HG03139 (cell line): ENCODE data around the gene ZCCHC17.
"Not testable (repeated sequence)": the region's sequence is repeated elsewhere in the genome, so short reads cannot be mapped to it uniquely, and the experiment has no call there.

Experiments
- ATAC-seq: cut with Tn5 transposase; IDR thresholded peaks from one replicate; pipeline ENCODE4 v1.9.1; 2021; ENCODE audit not compliant: unreplicated experiment

ZCCHC17 gene

DNA sequence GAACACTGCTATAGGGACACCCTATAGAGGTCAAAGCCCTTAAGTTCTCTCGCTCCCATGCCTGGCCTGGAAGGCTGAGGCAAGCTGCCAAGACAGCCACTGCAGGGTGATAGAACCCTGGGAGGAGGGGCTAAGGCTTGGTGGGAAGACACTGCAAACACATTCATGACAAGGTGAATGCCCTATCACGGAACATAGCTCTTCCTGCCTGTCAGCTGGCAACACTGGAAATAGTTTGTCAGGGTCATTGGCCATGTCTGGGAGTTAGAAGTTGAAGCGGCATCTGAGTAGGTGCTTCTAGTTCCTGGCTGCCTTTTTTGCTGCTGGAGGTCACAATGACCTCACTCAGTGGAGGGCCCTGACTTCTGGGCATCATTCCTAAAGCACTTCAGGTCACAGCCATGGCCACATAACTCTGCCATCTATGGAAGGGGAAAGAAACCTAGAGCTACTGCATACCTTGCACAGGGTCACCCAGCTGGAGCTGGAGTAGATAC, 71.8 kb downstream of the ZCCHC17 start:
- ATAC-seq, result no peak

DNA sequence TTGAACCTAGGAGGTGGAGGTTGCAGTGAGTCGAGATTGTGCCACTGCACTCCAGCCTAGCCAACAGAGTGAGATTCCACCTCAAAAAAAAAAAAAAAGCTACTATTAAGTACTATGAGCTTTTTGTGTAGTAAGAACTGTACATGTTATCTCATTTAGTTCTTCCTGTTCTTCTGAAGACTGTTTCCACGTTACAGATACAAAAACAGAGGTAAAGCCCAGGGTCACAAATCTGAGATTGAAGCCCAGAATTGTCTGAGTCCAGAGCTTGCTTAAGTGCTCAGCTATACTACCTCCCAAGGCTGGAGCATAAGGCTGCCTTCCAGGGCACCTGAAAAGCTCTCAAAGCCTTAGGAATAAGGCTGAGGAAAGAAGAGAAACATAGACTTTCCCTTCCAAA, 73.2 kb downstream of the ZCCHC17 start:
- ATAC-seq, result no peak

- ATAC-seq, result no peak
Measured at GRCh38 chr1:31370565-31370964, 73.7 kb downstream of the ZCCHC17 start.

GRCh38 chr1:31371121-31371959, 74.5 kb downstream of the ZCCHC17 start:
- no peak for ATAC-seq

GRCh38 chr1:31372051-31372450, 75.2 kb downstream of the ZCCHC17 start:
- no peak for ATAC-seq

DNA sequence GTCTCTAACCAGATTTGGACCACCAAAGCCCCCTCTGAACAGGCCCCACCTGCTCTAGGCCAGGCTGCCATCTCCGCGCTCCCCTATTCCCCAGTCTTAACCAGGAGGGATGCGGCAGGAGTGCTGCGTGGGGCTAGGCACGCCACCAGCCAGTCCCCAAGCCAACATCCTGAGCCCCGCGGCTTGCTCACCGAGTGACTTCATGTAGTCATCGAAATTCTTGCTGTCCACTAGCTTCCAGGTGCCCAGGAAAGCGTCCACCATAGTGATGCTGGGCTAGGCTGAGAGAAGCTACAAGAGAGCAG, 75.9 kb downstream of the ZCCHC17 start:
- ATAC-seq, result no peak

DNA sequence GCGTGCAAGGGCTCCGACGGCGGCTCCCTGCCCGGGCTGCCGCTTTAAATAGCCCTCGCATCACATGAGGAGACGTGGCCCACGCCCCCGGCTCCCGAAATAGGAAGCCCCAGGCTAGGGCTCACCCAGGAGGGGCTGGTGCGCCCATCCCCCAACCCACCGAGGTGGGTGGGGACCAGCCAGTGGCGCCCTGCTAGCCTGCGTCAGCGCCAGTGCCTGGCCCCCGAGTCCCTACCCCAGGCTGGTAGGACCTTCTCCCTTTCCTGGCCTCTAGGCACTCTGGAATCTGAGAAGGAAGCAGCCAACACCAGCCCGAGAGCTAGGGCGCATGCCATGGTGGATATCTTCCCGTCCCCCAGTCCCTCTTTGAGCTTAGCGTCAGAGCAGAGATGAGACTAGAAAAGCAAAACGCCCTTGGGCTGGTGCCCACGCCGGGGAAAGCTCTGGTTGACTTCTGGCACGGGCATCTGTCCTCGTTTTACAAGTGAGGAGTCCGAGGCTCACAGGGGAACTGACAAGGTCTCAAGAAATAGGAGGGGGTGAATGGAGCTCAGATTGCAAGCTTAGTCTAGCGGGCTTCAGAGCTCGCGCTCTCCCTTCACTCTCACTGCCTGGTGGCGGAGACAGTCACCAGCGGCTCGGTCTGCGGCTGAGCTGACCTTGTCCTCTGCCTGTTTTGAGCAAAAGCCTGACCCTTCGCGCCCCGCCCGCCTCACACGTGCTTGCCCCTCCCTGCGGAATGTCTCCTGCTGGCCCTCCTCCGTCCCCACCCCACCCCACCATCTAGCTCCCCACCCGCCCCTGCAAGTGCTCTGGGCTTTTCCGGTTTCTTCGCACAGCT, 76.4 kb downstream of the ZCCHC17 start, which contains the start of gene FABP3:
Gene FABP3, minus strand, starts transcription at position 21 of the 841 bp plus-strand sequence. CDS start 62 bp downstream, outside the sequence.
- ATAC-seq, result no peak

DNA sequence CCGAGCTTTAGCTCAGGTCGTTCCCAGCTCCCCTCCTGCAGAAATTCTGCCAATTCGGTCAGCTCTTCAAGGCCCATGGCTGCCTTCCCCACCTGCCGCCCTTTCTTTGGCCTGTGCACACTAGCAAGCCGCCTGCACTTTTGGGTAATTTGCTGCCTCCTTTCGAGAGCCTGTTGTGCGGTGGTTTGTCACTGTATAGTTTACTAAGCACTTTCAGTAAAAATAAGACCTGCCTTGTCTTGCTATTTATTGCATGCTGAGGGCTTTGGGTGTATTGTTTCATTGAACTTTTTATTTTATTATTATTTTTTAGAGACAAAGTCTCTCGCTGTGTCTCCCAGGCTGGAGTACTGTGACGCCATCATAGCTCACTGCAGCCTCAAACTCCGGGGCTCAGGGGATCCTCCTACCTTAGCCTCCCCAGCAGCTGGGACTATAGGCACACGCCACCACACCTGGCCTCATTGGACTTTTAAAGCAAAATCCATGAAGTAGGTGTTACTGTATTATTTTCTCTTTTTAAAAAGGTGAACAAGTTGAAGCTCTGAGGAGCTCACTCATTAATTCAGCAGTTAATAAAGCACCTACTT, 77.2 kb downstream of the ZCCHC17 start:
- ATAC-seq, result no peak

GRCh38 chr1:31374511-31375196, 77.8 kb downstream of the ZCCHC17 start:
- ATAC-seq, result no peak

DNA sequence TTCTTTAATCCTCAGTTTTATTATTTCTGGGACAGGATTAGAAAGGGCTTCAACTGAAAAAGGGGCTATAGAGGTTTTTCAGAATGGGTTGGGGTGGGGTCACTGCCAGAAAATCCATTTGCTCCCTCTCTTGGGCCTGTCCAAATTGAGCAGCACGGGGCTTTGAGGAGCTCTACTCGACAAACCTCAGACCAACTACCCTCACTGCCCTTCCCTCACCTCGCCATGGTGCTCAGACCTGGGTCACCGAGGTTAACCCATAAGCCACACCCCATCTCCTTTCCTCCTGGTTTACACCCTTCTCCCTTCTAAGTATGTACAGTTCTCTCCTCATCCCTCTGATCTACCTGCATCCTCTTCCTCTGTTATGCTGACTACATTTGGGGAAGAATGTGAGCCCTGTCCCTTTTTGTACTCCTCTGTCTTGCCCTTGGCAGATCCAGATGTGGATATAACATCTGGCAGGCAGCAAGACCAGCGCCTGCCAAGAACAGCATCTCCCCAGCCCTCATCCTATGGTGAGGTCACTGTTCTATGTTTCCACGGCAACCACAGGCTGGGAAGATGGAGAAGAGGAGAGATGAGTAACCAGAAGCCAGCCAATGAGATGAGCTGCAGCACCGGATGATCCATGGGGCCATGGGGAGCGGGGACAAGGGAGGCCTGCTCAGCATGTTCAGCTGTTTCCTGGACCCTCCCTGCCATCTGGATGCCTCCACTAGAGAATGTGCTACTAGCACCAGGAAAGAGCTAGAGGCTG, 79.7 kb downstream of the ZCCHC17 start:
- ATAC-seq, result no peak

DNA sequence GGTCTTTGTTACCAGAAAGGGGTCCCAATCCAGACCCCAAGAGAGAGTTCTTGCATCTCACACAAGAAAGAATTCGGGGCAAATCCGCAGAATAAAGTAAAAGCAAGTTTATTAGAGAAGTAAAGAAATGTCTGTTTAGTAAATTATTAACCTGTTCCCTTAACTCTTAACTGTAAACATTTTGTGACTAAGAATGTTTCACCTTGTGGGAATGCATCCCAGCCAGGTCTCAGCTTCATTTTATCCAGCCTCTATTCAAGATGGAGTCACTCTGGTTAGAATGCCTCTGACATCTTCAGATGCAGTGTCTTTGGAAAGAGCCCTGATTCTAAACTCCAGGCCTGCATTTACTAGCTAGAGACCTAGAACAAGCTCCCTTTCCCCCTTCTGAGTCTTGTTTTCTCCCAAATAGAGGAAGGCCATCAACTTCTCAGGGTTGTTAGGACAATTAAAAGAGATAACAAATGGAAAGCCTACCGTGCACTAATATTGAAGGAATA, 80.6 kb downstream of the ZCCHC17 start:
- no peak for ATAC-seq

GRCh38 chr1:31378001-31378400, 81.2 kb downstream of the ZCCHC17 start:
- ATAC-seq, result no peak

GRCh38 chr1:31380181-31380580, 83.3 kb downstream of the ZCCHC17 start:
- ATAC-seq, result no peak

- no peak for ATAC-seq
Measured at GRCh38 chr1:31381394-31382294, 84.8 kb downstream of the ZCCHC17 start.

GRCh38 chr1:31382379-31382989, 85.7 kb downstream of the ZCCHC17 start:
- no peak for ATAC-seq

GRCh38 chr1:31383967-31384366, 87.1 kb downstream of the ZCCHC17 start:
- no peak for ATAC-seq

GRCh38 chr1:31386576-31387243, 89.9 kb downstream of the ZCCHC17 start:
- ATAC-seq, result not testable (repeated sequence)

DNA sequence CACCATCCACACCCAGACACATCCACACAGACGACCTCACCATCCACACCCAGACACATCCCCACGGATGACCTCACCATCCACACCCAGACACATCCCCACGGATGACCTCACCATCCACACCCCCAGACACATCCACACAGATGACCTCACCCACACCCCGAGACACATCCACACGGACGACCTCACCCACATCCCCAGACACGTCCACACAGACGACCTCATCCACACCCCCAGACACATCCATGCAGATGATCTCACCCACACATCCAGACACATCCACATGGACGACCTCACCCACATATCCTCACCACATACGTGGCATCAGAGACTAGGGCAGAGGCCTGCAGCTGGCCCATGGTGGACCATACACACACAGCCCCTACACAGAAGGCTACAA, 90.8 kb downstream of the ZCCHC17 start:
- ATAC-seq, result no peak
